ENCODE data around the gene TTL. TPM values are rescaled to one million over a fixed set of nuclear protein-coding genes. Genes with fewer than 3 reads are reported as not detected.

TTL gene
- total RNA-seq, 1 donor = 75.6 TPM

GRCh38 chr2:112483042-112483473, 1.1 kb downstream of the TTL start:
- no peak for TF ChIP-seq CTCF (IDR thresholded peaks at IDR 0.05; ENCODE audit: insufficient read depth, low read length)
- peak; percentile 52 for DNase-seq (ENCODE audit: low read depth)
- H3K4me3 ChIP-seq (ENCODE audit: low read depth, low read length) = peak overlapping the region; percentile 85

DNA sequence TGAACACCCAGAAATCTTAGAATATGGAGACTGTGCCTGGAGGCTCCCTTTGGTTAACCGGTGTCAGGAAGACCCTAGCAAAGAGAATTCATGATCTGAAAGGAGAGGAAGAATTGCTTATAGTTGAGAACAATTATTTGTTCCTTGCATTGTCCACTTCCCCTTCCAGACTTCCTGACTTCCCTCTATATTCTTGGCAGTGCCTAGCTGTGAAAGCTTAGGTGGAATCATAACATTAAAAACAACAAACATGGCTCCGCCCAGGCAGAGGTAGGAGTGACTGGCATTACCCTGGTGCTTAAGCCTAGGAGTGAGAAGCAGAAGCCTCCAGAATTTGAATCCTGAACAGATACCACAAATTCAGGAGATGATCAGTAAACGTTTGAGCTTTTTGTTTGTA, 1.9 kb downstream of the TTL start:
- no peak for DNase-seq (ENCODE audit: low read depth)
- peak overlapping the region; percentile 85 for H3K4me3 ChIP-seq (ENCODE audit: low read depth, low read length)
- TF ChIP-seq CTCF (IDR thresholded peaks at IDR 0.05; ENCODE audit: insufficient read depth, low read length) = no peak

DNA sequence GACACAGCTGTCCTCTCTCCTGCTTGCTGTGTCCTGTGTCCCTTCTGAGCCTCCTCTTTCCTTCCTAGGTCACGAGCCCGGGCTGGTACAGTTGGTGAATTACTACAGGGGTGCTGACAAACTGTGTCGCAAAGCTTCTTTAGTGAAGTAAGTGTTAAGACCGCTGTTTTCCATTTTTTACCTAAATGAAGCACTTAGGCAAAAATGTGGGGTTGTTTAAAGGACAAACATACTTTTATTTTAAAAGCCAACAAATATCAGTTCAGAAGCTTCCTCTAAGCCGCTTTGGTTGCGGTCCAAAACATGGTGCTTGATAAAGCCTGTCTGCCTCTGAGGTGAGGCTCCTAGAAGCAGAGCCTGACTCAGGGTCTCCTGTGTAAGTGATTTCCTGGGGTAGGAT, 3.9 kb downstream of the TTL start:
- no peak overlapping the region for H3K4me3 ChIP-seq (ENCODE audit: low read depth, low read length)
- no peak for TF ChIP-seq CTCF (IDR thresholded peaks at IDR 0.05; ENCODE audit: insufficient read depth, low read length)
- DNase-seq (ENCODE audit: low read depth) = no peak

DNA sequence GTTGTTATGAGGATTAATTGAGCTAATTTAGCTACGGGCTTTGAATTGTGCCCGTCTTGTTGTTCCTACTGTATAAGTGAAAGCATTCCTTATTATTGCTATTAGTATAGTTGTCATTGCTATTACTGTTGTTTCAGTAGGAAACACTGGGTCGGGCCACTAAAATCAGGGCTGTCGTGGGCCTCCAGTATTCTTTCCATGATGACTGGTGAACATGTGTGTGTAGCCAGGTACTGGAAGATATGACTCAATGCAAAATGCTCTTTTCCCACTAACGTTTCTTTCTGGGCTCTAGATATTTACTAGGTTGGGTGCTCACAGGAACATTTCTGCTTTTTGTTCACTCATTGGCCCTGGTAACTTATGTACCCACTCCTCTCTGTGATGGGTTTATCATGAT, 4.9 kb downstream of the TTL start:
- DNase-seq (ENCODE audit: low read depth) = no peak
- no peak overlapping the region for H3K4me3 ChIP-seq (ENCODE audit: low read depth, low read length)
- no peak for TF ChIP-seq CTCF (IDR thresholded peaks at IDR 0.05; ENCODE audit: insufficient read depth, low read length)

- no peak for DNase-seq (ENCODE audit: low read depth)
- H3K4me3 ChIP-seq (ENCODE audit: low read depth, low read length) = no peak overlapping the region
- no peak for TF ChIP-seq CTCF (IDR thresholded peaks at IDR 0.05; ENCODE audit: insufficient read depth, low read length)
These were observed 5.5 kb downstream of the TTL start for GRCh38 chr2:112487444-112487961.

- DNase-seq (ENCODE audit: low read depth) = no peak
- TF ChIP-seq CTCF (IDR thresholded peaks at IDR 0.05; ENCODE audit: insufficient read depth, low read length) = no peak
- no peak overlapping the region for H3K4me3 ChIP-seq (ENCODE audit: low read depth, low read length)
These were observed 6.2 kb downstream of the TTL start for GRCh38 chr2:112488201-112488600.

DNA sequence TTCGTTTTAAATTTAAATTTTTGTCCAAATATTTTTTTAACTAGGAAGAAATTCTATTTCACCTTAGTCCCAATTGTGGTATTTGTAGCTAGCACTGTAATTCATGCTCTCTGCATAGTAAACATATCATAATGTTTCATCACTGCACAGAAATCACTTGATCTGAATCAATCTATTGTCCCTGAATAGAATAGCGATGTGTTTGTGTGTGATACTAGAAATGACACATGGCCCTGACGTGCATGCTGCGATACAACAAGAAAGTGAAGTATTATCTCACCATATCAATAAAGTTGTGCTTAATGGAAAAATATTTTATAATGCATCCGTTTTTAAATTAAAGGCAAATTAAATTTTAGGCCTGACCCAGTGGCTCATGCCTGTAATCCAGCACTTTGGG, 10.0 kb downstream of the TTL start:
- no peak overlapping the region for H3K4me3 ChIP-seq (ENCODE audit: low read depth, low read length)
- TF ChIP-seq CTCF (IDR thresholded peaks at IDR 0.05; ENCODE audit: insufficient read depth, low read length) = no peak
- no peak for DNase-seq (ENCODE audit: low read depth)
